ENCODE results near the gene SERPINB10.

DNA sequence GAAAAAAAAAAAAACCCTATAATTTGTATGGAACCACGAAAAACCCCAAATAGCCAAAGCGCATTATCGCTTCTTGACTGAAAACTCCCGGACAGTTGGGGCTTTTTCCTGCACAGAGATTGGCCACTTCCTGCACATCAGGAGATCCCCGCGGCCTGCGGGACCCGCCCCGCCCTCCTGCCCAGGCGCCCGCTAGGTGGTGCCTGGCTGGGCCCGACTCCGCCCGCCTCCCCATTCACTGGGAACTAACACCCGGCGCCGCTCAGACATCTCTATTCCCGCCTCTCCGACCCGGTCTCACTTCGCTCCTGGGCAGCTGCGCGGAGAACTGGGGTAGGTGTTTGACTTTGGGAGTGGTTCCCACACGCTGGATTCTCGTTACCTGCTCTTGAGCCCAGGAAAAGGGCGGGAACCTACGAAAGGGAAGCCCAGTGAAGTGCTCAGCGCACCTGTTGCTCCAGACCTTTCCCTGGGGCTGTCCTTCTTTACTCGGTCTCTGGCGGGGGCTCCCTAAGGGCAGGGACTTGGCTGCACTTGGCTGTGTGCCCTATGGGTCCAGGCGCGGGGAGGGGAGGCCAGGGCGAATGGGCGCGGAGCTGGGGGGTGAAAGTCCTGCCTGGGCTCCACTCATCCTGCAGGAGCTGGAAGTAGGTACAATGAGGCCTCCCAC, 41.4 kb downstream of the SERPINB10 start, which contains the start of gene HMSD:
- TF ChIP-seq, protein P1, sequence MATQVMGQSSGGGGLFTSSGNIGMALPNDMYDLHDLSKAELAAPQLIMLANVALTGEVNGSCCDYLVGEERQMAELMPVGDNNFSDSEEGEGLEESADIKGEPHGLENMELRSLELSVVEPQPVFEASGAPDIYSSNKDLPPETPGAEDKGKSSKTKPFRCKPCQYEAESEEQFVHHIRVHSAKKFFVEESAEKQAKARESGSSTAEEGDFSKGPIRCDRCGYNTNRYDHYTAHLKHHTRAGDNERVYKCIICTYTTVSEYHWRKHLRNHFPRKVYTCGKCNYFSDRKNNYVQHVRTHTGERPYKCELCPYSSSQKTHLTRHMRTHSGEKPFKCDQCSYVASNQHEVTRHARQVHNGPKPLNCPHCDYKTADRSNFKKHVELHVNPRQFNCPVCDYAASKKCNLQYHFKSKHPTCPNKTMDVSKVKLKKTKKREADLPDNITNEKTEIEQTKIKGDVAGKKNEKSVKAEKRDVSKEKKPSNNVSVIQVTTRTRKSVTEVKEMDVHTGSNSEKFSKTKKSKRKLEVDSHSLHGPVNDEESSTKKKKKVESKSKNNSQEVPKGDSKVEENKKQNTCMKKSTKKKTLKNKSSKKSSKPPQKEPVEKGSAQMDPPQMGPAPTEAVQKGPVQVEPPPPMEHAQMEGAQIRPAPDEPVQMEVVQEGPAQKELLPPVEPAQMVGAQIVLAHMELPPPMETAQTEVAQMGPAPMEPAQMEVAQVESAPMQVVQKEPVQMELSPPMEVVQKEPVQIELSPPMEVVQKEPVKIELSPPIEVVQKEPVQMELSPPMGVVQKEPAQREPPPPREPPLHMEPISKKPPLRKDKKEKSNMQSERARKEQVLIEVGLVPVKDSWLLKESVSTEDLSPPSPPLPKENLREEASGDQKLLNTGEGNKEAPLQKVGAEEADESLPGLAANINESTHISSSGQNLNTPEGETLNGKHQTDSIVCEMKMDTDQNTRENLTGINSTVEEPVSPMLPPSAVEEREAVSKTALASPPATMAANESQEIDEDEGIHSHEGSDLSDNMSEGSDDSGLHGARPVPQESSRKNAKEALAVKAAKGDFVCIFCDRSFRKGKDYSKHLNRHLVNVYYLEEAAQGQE (IDR thresholded peaks at IDR 0.05; ENCODE audit: insufficient replicate concordance, low read depth) = no peak
- TF ChIP-seq, protein P2, sequence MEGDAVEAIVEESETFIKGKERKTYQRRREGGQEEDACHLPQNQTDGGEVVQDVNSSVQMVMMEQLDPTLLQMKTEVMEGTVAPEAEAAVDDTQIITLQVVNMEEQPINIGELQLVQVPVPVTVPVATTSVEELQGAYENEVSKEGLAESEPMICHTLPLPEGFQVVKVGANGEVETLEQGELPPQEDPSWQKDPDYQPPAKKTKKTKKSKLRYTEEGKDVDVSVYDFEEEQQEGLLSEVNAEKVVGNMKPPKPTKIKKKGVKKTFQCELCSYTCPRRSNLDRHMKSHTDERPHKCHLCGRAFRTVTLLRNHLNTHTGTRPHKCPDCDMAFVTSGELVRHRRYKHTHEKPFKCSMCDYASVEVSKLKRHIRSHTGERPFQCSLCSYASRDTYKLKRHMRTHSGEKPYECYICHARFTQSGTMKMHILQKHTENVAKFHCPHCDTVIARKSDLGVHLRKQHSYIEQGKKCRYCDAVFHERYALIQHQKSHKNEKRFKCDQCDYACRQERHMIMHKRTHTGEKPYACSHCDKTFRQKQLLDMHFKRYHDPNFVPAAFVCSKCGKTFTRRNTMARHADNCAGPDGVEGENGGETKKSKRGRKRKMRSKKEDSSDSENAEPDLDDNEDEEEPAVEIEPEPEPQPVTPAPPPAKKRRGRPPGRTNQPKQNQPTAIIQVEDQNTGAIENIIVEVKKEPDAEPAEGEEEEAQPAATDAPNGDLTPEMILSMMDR (IDR thresholded peaks at IDR 0.05; ENCODE audit: insufficient read depth, low read length) = no peak
- TF ChIP-seq GABPA (IDR thresholded peaks at IDR 0.05; ENCODE audit: low read depth) = no peak

Data from HL-60 (cell line).